ENCODE measurements around the gene TAX1BP1.
"Not testable (repeated sequence)": the region's sequence is repeated elsewhere in the genome, so short reads cannot be mapped to it uniquely, and the experiment has no call there.

The TAX1BP1 gene

DNA sequence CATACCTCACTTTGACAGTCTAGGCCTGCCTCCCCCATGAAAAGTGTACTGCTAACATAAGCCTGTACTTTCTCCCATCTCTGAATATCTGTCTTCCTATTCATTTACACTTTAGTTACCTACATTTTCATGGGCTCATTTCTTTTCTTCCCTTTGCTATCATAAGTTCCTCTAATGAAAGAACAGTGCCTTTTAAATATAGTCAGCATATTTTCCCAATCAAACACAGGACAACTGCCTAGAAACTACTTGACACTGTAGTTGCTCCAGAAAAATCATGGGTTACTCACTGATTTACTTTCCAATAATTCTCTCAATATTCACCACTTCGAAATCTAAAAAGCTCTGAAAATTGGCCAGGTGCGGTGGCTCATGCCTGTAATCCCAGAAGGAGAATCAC lies 2.8 kb upstream of the TAX1BP1 start:
- no peak overlapping the region for H3K4me3 ChIP-seq (replicated peaks; ENCODE audit: low read depth, low read length)
- DNase-seq (ENCODE audit: low read depth): no peak
- TF ChIP-seq, protein P1, sequence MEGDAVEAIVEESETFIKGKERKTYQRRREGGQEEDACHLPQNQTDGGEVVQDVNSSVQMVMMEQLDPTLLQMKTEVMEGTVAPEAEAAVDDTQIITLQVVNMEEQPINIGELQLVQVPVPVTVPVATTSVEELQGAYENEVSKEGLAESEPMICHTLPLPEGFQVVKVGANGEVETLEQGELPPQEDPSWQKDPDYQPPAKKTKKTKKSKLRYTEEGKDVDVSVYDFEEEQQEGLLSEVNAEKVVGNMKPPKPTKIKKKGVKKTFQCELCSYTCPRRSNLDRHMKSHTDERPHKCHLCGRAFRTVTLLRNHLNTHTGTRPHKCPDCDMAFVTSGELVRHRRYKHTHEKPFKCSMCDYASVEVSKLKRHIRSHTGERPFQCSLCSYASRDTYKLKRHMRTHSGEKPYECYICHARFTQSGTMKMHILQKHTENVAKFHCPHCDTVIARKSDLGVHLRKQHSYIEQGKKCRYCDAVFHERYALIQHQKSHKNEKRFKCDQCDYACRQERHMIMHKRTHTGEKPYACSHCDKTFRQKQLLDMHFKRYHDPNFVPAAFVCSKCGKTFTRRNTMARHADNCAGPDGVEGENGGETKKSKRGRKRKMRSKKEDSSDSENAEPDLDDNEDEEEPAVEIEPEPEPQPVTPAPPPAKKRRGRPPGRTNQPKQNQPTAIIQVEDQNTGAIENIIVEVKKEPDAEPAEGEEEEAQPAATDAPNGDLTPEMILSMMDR (IDR thresholded peaks at IDR 0.05; ENCODE audit: low read length, missing control alignments): no peak

DNA sequence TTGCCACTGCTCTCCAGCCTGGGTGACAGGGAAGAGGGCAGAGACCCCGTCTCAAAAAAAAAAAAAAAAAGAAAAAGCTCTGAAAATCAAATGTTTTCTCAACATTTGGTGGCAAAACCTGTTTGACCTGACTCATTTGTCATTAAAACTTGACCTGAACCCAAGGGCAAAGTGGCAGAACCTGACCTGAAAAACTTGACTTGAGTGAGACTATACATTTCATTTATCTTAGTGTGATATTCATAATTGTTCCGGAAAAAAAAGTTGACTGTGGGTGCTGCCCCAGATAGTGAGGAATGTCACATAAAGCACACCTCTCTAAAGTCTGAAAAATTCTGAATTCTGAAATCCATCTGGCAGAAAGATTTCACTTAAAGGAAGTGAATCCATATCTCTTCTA lies 2.3 kb upstream of the TAX1BP1 start:
- TF ChIP-seq, protein P1 (IDR thresholded peaks at IDR 0.05; ENCODE audit: low read length, missing control alignments): no peak
- no peak for DNase-seq (ENCODE audit: low read depth)
- no peak overlapping the region for H3K4me3 ChIP-seq (replicated peaks; ENCODE audit: low read depth, low read length)

DNA sequence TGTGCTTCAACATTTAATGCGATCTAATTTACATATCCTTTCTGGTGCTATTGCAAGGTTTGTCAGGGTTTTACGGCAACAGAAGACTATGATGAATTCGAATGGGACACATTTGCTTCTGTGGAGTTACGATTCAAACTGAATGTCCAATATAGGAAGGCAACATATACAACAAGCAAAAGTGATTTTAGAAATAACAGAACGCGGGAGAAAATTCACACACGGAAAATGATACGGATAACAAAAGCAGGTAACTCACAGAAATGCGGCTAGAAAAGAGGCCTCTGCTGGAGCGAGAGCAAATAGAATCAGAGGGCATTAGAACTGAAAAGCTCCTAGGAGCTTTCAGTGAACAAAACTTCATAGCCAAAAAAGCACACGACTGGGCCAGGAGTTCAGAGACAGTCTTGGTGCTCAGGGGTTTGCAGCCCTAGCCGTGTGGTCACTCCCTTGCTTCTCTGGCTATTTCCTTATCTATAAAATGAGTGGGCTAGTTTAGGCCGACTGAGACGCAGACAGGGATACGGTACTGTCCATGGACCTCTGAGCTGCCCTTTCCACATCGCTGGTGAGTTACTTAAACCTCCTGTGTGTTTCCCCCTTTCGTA lies 557 bp upstream of the TAX1BP1 start:
- peak overlapping the region; percentile 99 for H3K4me3 ChIP-seq (replicated peaks; ENCODE audit: low read depth, low read length)
- TF ChIP-seq, protein P1 (IDR thresholded peaks at IDR 0.05; ENCODE audit: low read length, missing control alignments): no peak
- DNase-seq (ENCODE audit: low read depth): no peak

GRCh38 chr7:27740449-27741086 lies 606 bp downstream of the TAX1BP1 start:
- TF ChIP-seq, protein P1 (IDR thresholded peaks at IDR 0.05; ENCODE audit: low read length, missing control alignments): no peak
- peak overlapping the region; percentile 99 for H3K4me3 ChIP-seq (replicated peaks; ENCODE audit: low read depth, low read length)
- peak; percentile 71 for DNase-seq (ENCODE audit: low read depth)

- H3K4me3 ChIP-seq (replicated peaks; ENCODE audit: low read depth, low read length): not testable (repeated sequence)
- peak; percentile 15 for DNase-seq (ENCODE audit: low read depth)
Observed at GRCh38 chr7:27742091-27742710, 2.2 kb downstream of the TAX1BP1 start.

DNA sequence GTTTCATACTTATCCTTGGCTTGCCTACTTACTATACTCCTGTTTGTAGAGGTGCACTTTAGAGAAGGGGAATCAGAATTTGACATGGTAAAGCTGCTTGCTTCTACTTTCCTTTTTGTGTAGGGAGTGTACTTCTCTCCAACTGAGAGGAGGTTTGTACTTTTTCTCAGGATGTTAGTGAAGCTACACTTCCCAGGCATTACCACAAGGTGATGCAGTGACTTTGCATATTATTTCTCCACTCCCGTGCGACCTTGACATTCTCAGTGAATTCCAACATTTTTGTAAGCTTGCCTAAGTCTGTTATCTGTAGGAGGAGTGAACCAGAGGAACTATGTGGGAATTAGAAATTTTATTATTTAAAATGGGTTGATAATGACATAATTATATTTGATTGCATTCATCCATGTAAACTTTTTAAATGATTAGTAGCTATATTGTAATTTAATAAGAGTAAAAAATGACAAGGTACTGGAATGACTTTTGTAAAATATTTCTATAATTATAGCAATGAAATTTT lies 5.2 kb downstream of the TAX1BP1 start:
- DNase-seq (ENCODE audit: low read depth): peak; percentile 94
- TF ChIP-seq, protein P1 (IDR thresholded peaks at IDR 0.05; ENCODE audit: low read length, missing control alignments): peak; percentile 81
- peak overlapping the region; percentile 13 for H3K4me3 ChIP-seq (replicated peaks; ENCODE audit: low read depth, low read length)

- H3K4me3 ChIP-seq (replicated peaks; ENCODE audit: low read depth, low read length): no peak overlapping the region
- DNase-seq (ENCODE audit: low read depth): no peak
- TF ChIP-seq, protein P1 (IDR thresholded peaks at IDR 0.05; ENCODE audit: low read length, missing control alignments): no peak
Observed at GRCh38 chr7:27746486-27746885, 6.5 kb downstream of the TAX1BP1 start.
